OCI-LY1 (cell line): ENCODE measurements around the gene STARD3NL.

Source experiments
- H2AFZ ChIP-seq: fragments of 200-600 bp; sonication (generic), shearing (Covaris generic); 2 replicates; pipeline ENCODE4 v1.6.0; 2014; ENCODE audit warnings: antibody characterized with exemption, mild to moderate bottlenecking, low read length
- H3F3A ChIP-seq: fragments of 200-600 bp; sonication (generic), shearing (Covaris generic); 2 replicates; pipeline ENCODE4 v1.6.0; 2014; ENCODE audit warnings: mild to moderate bottlenecking, antibody characterized with exemption, low read length, moderate library complexity; ENCODE audit not compliant: insufficient read depth
- H3K27ac ChIP-seq: fragments of 200-600 bp; sonication (generic); 2 replicates; pipeline ENCODE4 v1.5.1; 2014; ENCODE audit warnings: low read length, mixed run types, mild to moderate bottlenecking, low read depth; ENCODE audit not compliant: poor library complexity, severe bottlenecking
- H3K27me3 ChIP-seq: fragments of 200-600 bp; sonication (generic); 2 replicates; pipeline ENCODE4 v1.6.0; 2014; ENCODE audit warnings: antibody characterized with exemption, mild to moderate bottlenecking, low read length, moderate library complexity; ENCODE audit not compliant: insufficient read depth
- H3K36me3 ChIP-seq: fragments of 200-600 bp; sonication (generic); 2 replicates; pipeline ENCODE4 v1.6.1; 2014; ENCODE audit warnings: mild to moderate bottlenecking, antibody characterized with exemption, low read length, moderate library complexity, mixed read lengths; ENCODE audit not compliant: insufficient read depth
- H3K4me1 ChIP-seq: fragments of 200-600 bp; sonication (generic); 2 replicates; pipeline ENCODE4 v1.5.1; 2014; ENCODE audit warnings: mild to moderate bottlenecking, low read length, moderate library complexity; ENCODE audit not compliant: insufficient read depth, severe bottlenecking
- H3K4me2 ChIP-seq: fragments of 200-600 bp; sonication (generic), shearing (Covaris generic); 2 replicates; pipeline ENCODE4 v1.6.1; 2014; ENCODE audit warnings: low read length
- H3K4me3 ChIP-seq: fragments of 200-600 bp; sonication (generic); 2 replicates; pipeline ENCODE4 v1.5.1; 2014; ENCODE audit warnings: low read length, low read depth, mild to moderate bottlenecking, mixed read lengths; ENCODE audit not compliant: poor library complexity, severe bottlenecking
- H3K79me2 ChIP-seq: fragments of 200-600 bp; shearing (Covaris generic); 2 replicates; pipeline ENCODE4 v1.6.1; 2016; ENCODE audit warnings: mixed run types, low read length, mixed read lengths; ENCODE audit not compliant: insufficient read depth
- H3K9ac ChIP-seq: fragments of 200-600 bp; sonication (generic), shearing (Covaris generic); 2 replicates; pipeline ENCODE4 v1.6.1; 2014; ENCODE audit warnings: mild to moderate bottlenecking, low read length, mixed read lengths
- H3K9me2 ChIP-seq: fragments of 200-600 bp; sonication (generic), shearing (Covaris generic); 2 replicates; pipeline ENCODE4 v1.6.1; 2014; ENCODE audit warnings: low read depth, mild to moderate bottlenecking, low read length, mixed read lengths
- H3K9me3 ChIP-seq: fragments of 200-600 bp; shearing (Covaris generic); 2 replicates; pipeline ENCODE4 v1.6.1; 2014; ENCODE audit warnings: low read length, mixed read lengths
- H4K20me1 ChIP-seq: fragments of 200-600 bp; sonication (generic), shearing (Covaris generic); 2 replicates; pipeline ENCODE4 v1.6.0; 2016; ENCODE audit warnings: mild to moderate bottlenecking, low read length; ENCODE audit not compliant: insufficient read depth
- CTCF ChIP-seq: fragments of 200-600 bp; sonication (generic), shearing (Covaris generic); IDR thresholded peaks from 2 replicates; pipeline ENCODE4 v1.5.1; 2017; ENCODE audit warnings: mild to moderate bottlenecking, antibody characterized with exemption, low read length, moderate library complexity, mixed read lengths
- EZH2 ChIP-seq: fragments of 200-600 bp; sonication (generic), shearing (Covaris generic); IDR thresholded peaks from 2 replicates; pipeline ENCODE4 v1.8.0; 2017; ENCODE audit warnings: borderline replicate concordance, mixed run types, mild to moderate bottlenecking, antibody characterized with exemption, low read length, moderate library complexity, mixed read lengths

The STARD3NL gene

GRCh38 chr7:38206071-38206470 lies 28.0 kb downstream of the STARD3NL start:
- TF ChIP-seq EZH2 (no peak), CTCF (no peak)
- Histone ChIP-seq H3K4me3 (no peak overlapping the region), H3K4me2 (no peak overlapping the region), H2AFZ (no peak overlapping the region), H3K36me3 (no peaks in the 10 kb centered on the region; the same call in 1 of the 2 replicates), H3K9ac (no peak overlapping the region), H3K4me1 (no peaks in the 10 kb centered on the region), H3K79me2 (no peaks in the 10 kb centered on the region), H3K9me3 (no peaks in the 10 kb centered on the region), H3K27ac (no peak overlapping the region), H4K20me1 (no peaks in the 10 kb centered on the region), H3F3A (no peaks in the 10 kb centered on the region), H3K9me2 (no peaks in the 10 kb centered on the region), H3K27me3 (no peaks in the 10 kb centered on the region)

- H2AFZ ChIP-seq, result no peak overlapping the region
- H3K27ac ChIP-seq, result no peak overlapping the region
- no peak overlapping the region for H3K4me2 ChIP-seq
- no peaks in the 10 kb centered on the region for H3K9me2 ChIP-seq
- no peaks in the 10 kb centered on the region for H4K20me1 ChIP-seq
- H3K4me3 ChIP-seq, result no peak overlapping the region
- TF ChIP-seq CTCF (no peak), EZH2 (no peak)
- no peak overlapping the region for H3K9ac ChIP-seq
- no peaks in the 10 kb centered on the region for H3F3A ChIP-seq
- H3K27me3 ChIP-seq, result no peaks in the 10 kb centered on the region
- H3K36me3 ChIP-seq, result no peaks in the 10 kb centered on the region; the same call in 1 of the 2 replicates
- H3K4me1 ChIP-seq, result no peaks in the 10 kb centered on the region
- no peaks in the 10 kb centered on the region for H3K9me3 ChIP-seq
- H3K79me2 ChIP-seq, result no peaks in the 10 kb centered on the region
These were observed 29.8 kb downstream of the STARD3NL start for GRCh38 chr7:38207843-38208242.

- Histone ChIP-seq H3F3A (no peaks in the 10 kb centered on the region), H2AFZ (no peak overlapping the region), H4K20me1 (no peaks in the 10 kb centered on the region), H3K36me3 (no peaks in the 10 kb centered on the region; the same call in 1 of the 2 replicates), H3K27ac (no peak overlapping the region), H3K4me1 (peaks cover 4% of the 10 kb centered on the region), H3K9me2 (no peaks in the 10 kb centered on the region), H3K4me2 (no peak overlapping the region), H3K9ac (no peak overlapping the region), H3K79me2 (no peaks in the 10 kb centered on the region), H3K27me3 (no peaks in the 10 kb centered on the region), H3K4me3 (no peak overlapping the region), H3K9me3 (no peaks in the 10 kb centered on the region)
- TF ChIP-seq EZH2 (no peak), CTCF (no peak)
These were observed 33.4 kb downstream of the STARD3NL start for GRCh38 chr7:38211486-38211885.
